Keratinocyte (primary cell): ENCODE results near the gene JAZF1. TPM values are rescaled to one million over a fixed set of nuclear protein-coding genes. Genes with fewer than 3 reads are reported as not detected.

Source experiments
- DNase-seq: peaks from one replicate; pipeline ENCODE4 v3.0.0-alpha.2; 2011; ENCODE audit warnings: low read depth, missing footprints, low spot score
- FAIRE-seq: peaks from 2 replicates; lab custom pipeline; 2011; peaks lifted over from hg19 to GRCh38; lab: Jason Lieb, UNC
- H2AFZ ChIP-seq: 2 replicates; pipeline ENCODE4 v1.6.0; 2012; ENCODE audit warnings: low read length, control low read depth, inconsistent platforms; ENCODE audit not compliant: control insufficient read depth
- H3K27ac ChIP-seq: 2 replicates; pipeline ENCODE4 v1.5.1; 2011; ENCODE audit warnings: low read length; ENCODE audit not compliant: control insufficient read depth, insufficient read depth
- H3K27me3 ChIP-seq: 3 replicates; pipeline ENCODE4 v1.6.0; 2011; ENCODE audit warnings: low read length; ENCODE audit not compliant: control insufficient read depth, insufficient read depth; ENCODE audit errors: extremely low read depth
- H3K36me3 ChIP-seq, 2 experiments: 2 replicates in 1 of 2; 3 replicates in 1 of 2; pipeline ENCODE4 v1.5.1; 2011; ENCODE audit warnings: low read length in 2 of 2, mild to moderate bottlenecking in 1 of 2; ENCODE audit not compliant: control insufficient read depth in 2 of 2, insufficient read depth in 2 of 2; ENCODE audit errors: extremely low read depth in 1 of 2
- H3K4me1 ChIP-seq: 3 replicates; pipeline ENCODE4 v1.5.1; 2011; ENCODE audit warnings: low read length; ENCODE audit not compliant: control insufficient read depth, insufficient read depth; ENCODE audit errors: extremely low read depth
- H3K4me2 ChIP-seq: 3 replicates; pipeline ENCODE4 v1.6.0; 2011; ENCODE audit warnings: low read depth, low read length; ENCODE audit not compliant: control insufficient read depth, insufficient read depth; ENCODE audit errors: extremely low read depth
- H3K4me3 ChIP-seq, 3 experiments: fragments of 200-600 bp in 1 of 3; sonication (generic) in 1 of 3; 2 replicates in 2 of 3; 3 replicates in 1 of 3; pipeline ENCODE4 v1.5.1; 2011 to 2016; ENCODE audit warnings: low read length in 3 of 3, mild to moderate bottlenecking in 3 of 3, control low read depth in 2 of 3, inconsistent platforms in 1 of 3, low read depth in 1 of 3, mixed read lengths in 1 of 3, mixed run types in 1 of 3, moderate library complexity in 1 of 3; ENCODE audit not compliant: control insufficient read depth in 2 of 3, insufficient read depth in 2 of 3; ENCODE audit errors: extremely low read depth in 1 of 3
- H3K79me2 ChIP-seq: 2 replicates; pipeline ENCODE4 v1.6.0; 2012; ENCODE audit warnings: low read length; ENCODE audit not compliant: control insufficient read depth, insufficient read depth
- H3K9ac ChIP-seq: 3 replicates; pipeline ENCODE4 v1.6.0; 2011; ENCODE audit warnings: low read length; ENCODE audit not compliant: control insufficient read depth, insufficient read depth; ENCODE audit errors: extremely low read depth
- H3K9me1 ChIP-seq: 3 replicates; pipeline ENCODE4 v1.6.0; 2011; ENCODE audit warnings: low read length; ENCODE audit not compliant: control insufficient read depth, insufficient read depth; ENCODE audit errors: extremely low read depth
- H3K9me3 ChIP-seq: 2 replicates; pipeline ENCODE4 v1.5.1; 2012; ENCODE audit warnings: low read depth, low read length; ENCODE audit not compliant: control insufficient read depth
- H4K20me1 ChIP-seq: 3 replicates; pipeline ENCODE4 v1.6.0; 2011; ENCODE audit warnings: low read length; ENCODE audit not compliant: control insufficient read depth, insufficient read depth; ENCODE audit errors: extremely low read depth
- EZH2 ChIP-seq: IDR thresholded peaks from one replicate; pipeline ENCODE4 v1.6.1; 2012; ENCODE audit warnings: inconsistent platforms, mild to moderate bottlenecking, low read length, moderate library complexity
- dilution Hi-C: fragments of 300-500 bp; cut with MboI; formaldehyde crosslinking; loops from one replicate; pipeline ENCODE4 v1.7.0; 2020; ENCODE audit warnings: low sequenced_read_pairs; ENCODE audit not compliant: extremely low pct_ligation_motif_present
- polyA plus RNA-seq, 5 experiments: library from polyadenylated mRNA; depleted of rRNA in 3 of 5; stranded (reverse) in 3 of 5; stranded (forward) in 1 of 5; unstranded in 1 of 5; fragments of >200 nt; gene quantifications; 1 replicate in 1 of 5; 2 replicates in 3 of 5; 3 replicates in 1 of 5; pipeline versions ENCODE4 v1.2.1 to v1.2.3, GENCODE V29; 2011 to 2012; ENCODE audit warnings: missing spikeins in 2 of 5, low read depth in 1 of 5, low replicate concordance in 1 of 5
- TF ChIP-seq, protein P1 (sequence below), 3 experiments: IDR thresholded peaks in 1 of 3; conservative IDR thresholded peaks in 1 of 3; optimal IDR thresholded peaks in 1 of 3; 2 replicates in 2 of 3; 3 replicates in 1 of 3; pipeline versions ENCODE3 to v1.5.1; 2011; ENCODE audit warnings: low read length in 3 of 3, mild to moderate bottlenecking in 3 of 3, moderate library complexity in 2 of 3, control low read depth in 1 of 3, inconsistent platforms in 1 of 3; ENCODE audit not compliant: insufficient read depth in 2 of 3; ENCODE audit errors: extremely low read depth in 1 of 3

Gene JAZF1
- polyA plus RNA-seq, 1 donor (not counting 4 experiments of a cell fraction or from before 2014, with no cell fraction given), result 2.5 TPM

DNA sequence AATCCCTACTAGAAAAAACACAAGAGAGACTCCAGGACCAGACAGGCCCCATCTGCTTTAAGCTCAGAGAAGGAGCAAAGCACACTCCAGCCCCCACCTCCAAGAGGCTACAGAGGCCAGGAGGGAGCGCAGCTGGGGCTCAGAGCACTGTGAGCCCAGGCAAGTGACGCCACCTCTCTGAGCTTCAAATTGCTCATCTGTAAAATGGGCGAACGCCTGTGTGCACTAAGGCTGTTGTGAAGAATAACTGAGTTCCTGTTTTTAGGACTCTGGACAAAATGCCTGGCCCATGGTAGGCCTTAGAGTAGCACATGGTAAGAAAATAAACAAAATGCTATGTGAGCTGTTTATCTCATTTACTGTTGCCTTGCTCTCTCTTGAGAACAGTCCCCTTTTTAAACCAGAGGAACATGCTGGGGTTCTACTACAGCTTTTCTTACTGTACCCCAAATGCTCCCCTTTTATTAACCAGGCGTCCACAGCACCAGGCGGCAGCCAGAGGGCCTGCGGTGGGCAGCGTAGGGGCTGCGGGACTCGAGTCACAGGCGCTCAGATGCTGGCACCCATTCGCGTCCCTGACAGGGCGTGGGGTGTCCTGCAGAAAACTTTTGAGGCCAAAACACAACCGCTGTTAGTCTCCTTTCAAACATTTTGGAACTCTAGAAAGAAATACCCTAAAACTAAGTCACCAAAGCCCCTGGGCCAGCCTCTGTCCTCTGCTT lies 336.9 kb downstream of the JAZF1 start:
- Histone ChIP-seq H3K4me2 (no peak overlapping the region), H3K4me1 (peaks cover 7% of the 10 kb centered on the region), H3K9me1 (no peaks in the 10 kb centered on the region), H3K36me3 (peaks cover 0 to 6% of the 10 kb centered on the region in 2 experiments), H3K9me3 (no peaks in the 10 kb centered on the region), H3K4me3 (no peak overlapping the region), H3K27me3 (no peaks in the 10 kb centered on the region), H3K9ac (no peak overlapping the region), H2AFZ (no peak overlapping the region), H3K79me2 (no peaks in the 10 kb centered on the region), H4K20me1 (no peaks in the 10 kb centered on the region), H3K27ac (no peak overlapping the region)
- dilution Hi-C loops, result no loop called here
- TF ChIP-seq, protein P1, sequence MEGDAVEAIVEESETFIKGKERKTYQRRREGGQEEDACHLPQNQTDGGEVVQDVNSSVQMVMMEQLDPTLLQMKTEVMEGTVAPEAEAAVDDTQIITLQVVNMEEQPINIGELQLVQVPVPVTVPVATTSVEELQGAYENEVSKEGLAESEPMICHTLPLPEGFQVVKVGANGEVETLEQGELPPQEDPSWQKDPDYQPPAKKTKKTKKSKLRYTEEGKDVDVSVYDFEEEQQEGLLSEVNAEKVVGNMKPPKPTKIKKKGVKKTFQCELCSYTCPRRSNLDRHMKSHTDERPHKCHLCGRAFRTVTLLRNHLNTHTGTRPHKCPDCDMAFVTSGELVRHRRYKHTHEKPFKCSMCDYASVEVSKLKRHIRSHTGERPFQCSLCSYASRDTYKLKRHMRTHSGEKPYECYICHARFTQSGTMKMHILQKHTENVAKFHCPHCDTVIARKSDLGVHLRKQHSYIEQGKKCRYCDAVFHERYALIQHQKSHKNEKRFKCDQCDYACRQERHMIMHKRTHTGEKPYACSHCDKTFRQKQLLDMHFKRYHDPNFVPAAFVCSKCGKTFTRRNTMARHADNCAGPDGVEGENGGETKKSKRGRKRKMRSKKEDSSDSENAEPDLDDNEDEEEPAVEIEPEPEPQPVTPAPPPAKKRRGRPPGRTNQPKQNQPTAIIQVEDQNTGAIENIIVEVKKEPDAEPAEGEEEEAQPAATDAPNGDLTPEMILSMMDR (optimal IDR thresholded peaks at IDR 0.05 in 1 of 3, IDR thresholded peaks at IDR 0.05 in 1 of 3, conservative IDR thresholded peaks at IDR 0.05 in 1 of 3; ENCODE audit: extremely low read depth in 1 of 3, insufficient read depth in 2 of 3, low read length in 3 of 3), result no peak
- TF ChIP-seq EZH2, result no peak
- DNase-seq (no peak), FAIRE-seq (no peak)

DNA sequence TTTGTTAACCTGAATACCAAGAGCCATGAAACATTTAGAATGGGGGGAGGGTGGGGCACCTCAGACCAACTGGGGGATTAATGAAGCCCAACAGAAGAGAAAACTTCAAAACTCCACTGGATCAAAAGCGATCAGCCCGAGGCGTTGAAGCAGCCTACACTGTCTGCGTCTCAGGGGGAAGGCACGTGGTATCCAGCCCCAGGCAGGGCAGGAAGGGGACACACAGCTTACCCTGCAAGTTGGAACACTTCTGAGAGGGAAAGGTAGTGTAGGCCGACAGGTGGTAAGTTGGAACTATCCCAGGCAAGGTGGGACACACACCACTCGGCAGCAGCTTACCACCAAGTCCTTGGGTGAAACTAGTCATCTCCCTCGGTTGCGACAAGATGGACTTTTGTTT lies 337.7 kb downstream of the JAZF1 start:
- TF ChIP-seq EZH2, result no peak
- TF ChIP-seq, protein P1 (optimal IDR thresholded peaks at IDR 0.05 in 1 of 3, IDR thresholded peaks at IDR 0.05 in 1 of 3, conservative IDR thresholded peaks at IDR 0.05 in 1 of 3; ENCODE audit: extremely low read depth in 1 of 3, insufficient read depth in 2 of 3, low read length in 3 of 3), result no peak
- Histone ChIP-seq H3K79me2 (no peaks in the 10 kb centered on the region), H2AFZ (no peak overlapping the region), H3K27ac (no peak overlapping the region), H4K20me1 (no peaks in the 10 kb centered on the region), H3K4me2 (no peak overlapping the region), H3K9me3 (no peaks in the 10 kb centered on the region), H3K4me3 (no peak overlapping the region), H3K27me3 (no peaks in the 10 kb centered on the region), H3K36me3 (peaks cover 0 to 6% of the 10 kb centered on the region in 2 experiments), H3K9me1 (no peaks in the 10 kb centered on the region), H3K9ac (no peak overlapping the region), H3K4me1 (peaks cover 7% of the 10 kb centered on the region)
- FAIRE-seq (no peak), DNase-seq (no peak)
- dilution Hi-C loops, result no loop called here
